ENCODE results near the gene FGF8. TPM values are rescaled to one million over a fixed set of nuclear protein-coding genes. Genes with fewer than 3 reads are reported as not detected.

Gene FGF8
- total and polyA plus RNA-seq, 2 of the 13 experiments (the other 11 are each of a cell fraction or from before 2014, with no cell fraction given) = not detected

DNA sequence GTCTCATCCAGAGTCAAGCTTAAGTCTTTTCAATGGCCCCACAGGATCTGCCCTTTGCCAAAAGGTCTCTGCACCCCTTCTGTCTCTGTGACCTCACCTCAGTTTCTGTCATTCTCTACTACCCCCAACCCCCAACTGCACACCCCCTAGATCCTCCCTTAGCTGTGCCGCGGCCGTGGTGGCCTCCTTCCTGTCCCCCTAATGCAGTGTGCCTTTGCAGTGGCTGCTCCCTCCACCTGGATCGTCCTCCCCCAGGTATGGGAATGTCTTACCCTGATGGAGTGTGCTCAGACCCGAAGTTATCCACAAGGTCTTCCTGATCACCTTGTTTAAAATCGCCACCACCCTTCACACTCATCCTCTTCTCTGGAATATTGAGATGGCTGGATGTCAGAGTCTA lies 9.6 kb downstream of the FGF8 start:
- BruUV-seq (replicated peaks) = no TSS peak
- in situ Hi-C loops (cut with HindIII; ENCODE audit: extremely low pct_ligation_motif_present, low pct_unique_long_range_greater_than_20kb) = no loop called here
- intact Hi-C loops (cut with micrococcal nuclease; ENCODE audit: unreplicated experiment) = no loop called here
- DNase-seq (ENCODE audit: low spot score) (no peak), FAIRE-seq (no peak), ATAC-seq (no peak)
- H4K20me1 ChIP-seq (ENCODE audit: insufficient read depth, low read length) = no peaks in the 10 kb centered on the region
- POLR2A ChIA-PET = no interaction called here
- no peak overlapping the region for H3K9ac ChIP-seq (ENCODE audit: insufficient read depth, low read depth, low read length)
- no peak overlapping the region for H2AFZ ChIP-seq (ENCODE audit: low read length)
- CTCF ChIA-PET (ENCODE audit: low intra/inter-chr PET ratio, low total read pairs) = no interaction called here
- no peaks in the 10 kb centered on the region for H3K79me2 ChIP-seq (ENCODE audit: insufficient read depth, low read length)
- no peaks in the 10 kb centered on the region for H3K36me3 ChIP-seq (replicated peaks in 1 of 2; ENCODE audit: control insufficient read depth in 1 of 2, insufficient read depth in 2 of 2, low read length in 2 of 2)
- no peak overlapping the region for H3K4me2 ChIP-seq (ENCODE audit: low read depth, low read length)
- no peaks in the 10 kb centered on the region for H3K9me3 ChIP-seq (ENCODE audit: low read length)
- TF ChIP-seq RXRB (CRISPR knock-in tag; IDR thresholded peaks at IDR 0.05; ENCODE audit: borderline replicate concordance) (no peak), PCBP1 (IDR thresholded peaks at IDR 0.05; ENCODE audit: borderline replicate concordance, low read depth, low read length) (no peak), PHF21A (CRISPR knock-in tag; IDR thresholded peaks at IDR 0.05) (no peak), HMGXB3 (CRISPR knock-in tag; IDR thresholded peaks at IDR 0.05; ENCODE audit: borderline replicate concordance) (no peak), EP300 (IDR thresholded peaks at IDR 0.05; ENCODE audit: low read depth in 2 of 2, low read length in 2 of 2) (no peak), EP300 (CRISPR knock-in tag; IDR thresholded peaks at IDR 0.05; ENCODE audit: borderline replicate concordance) (no peak), TGIF2 (CRISPR knock-in tag; IDR thresholded peaks at IDR 0.05) (no peak), ZNF720 (CRISPR knock-in tag; IDR thresholded peaks at IDR 0.05) (no peak), ZFX (CRISPR knock-in tag; IDR thresholded peaks at IDR 0.05; ENCODE audit: low read depth) (no peak), ZNF30 (CRISPR knock-in tag; IDR thresholded peaks at IDR 0.05) (no peak), SIN3A (IDR thresholded peaks at IDR 0.05; ENCODE audit: borderline replicate concordance, low read depth, low read length) (no peak), HOXA5 (CRISPR knock-in tag; IDR thresholded peaks at IDR 0.05) (no peak), SP2 (CRISPR knock-in tag; IDR thresholded peaks at IDR 0.05) (no peak), SIN3B (IDR thresholded peaks at IDR 0.05; ENCODE audit: low read length) (no peak), TMF1 (CRISPR knock-in tag; IDR thresholded peaks at IDR 0.05; ENCODE audit: low read depth) (no peak), PHB2 (IDR thresholded peaks at IDR 0.05; ENCODE audit: partially characterized antibody) (no peak), HNRNPUL1 (IDR thresholded peaks at IDR 0.05; ENCODE audit: low read depth, low read length) (no peak)
- H3K4me3 ChIP-seq (replicated peaks in 1 of 3; ENCODE audit: insufficient read depth in 1 of 3, low read depth in 2 of 3, low read length in 3 of 3) = no peak overlapping the region
- no peaks in the 10 kb centered on the region for H3K4me1 ChIP-seq (ENCODE audit: insufficient read depth, low read length)
- peaks cover 14 to 79% of the 10 kb centered on the region in 2 experiments for H3K27me3 ChIP-seq (ENCODE audit: control insufficient read depth in 1 of 2, insufficient read depth in 2 of 2, low read length in 2 of 2)
- H3K27ac ChIP-seq (ENCODE audit: extremely low read length, insufficient read depth, low read length) = no peak overlapping the region
- under 1% methylated on average over 6 of the region's 6 CpGs for WGBS (ENCODE audit: low lambda C conversion rate)
